IMR-90 (cell line): ENCODE results near the gene TNPO1. TPM values are rescaled to one million over a fixed set of nuclear protein-coding genes. Genes with fewer than 3 reads are reported as not detected.

Source experiments
- ATAC-seq: fragments of 200-7000 bp; cut with Tn5 transposase; 2 replicates; pipeline ENCODE4 v1.9.1; 2020; ENCODE audit warnings: low read depth, mild to moderate bottlenecking, moderate library complexity
- BruUV-seq: library from RNA; stranded (reverse); fragments of 400-500 nt; replicated peaks from 2 replicates; lab custom pipeline; 2021; lab: Mats Ljungman, UMichigan
- CTCF ChIA-PET: fragments of 300-600 bp; formaldehyde crosslinking; extraction: SDS; loops from one replicate; lab custom pipeline; 2021; ENCODE audit warnings: antibody characterized with exemption; lab: Yijun Ruan, JAX
- POLR2A ChIA-PET: fragments of 300-600 bp; sonication (Branson Sonifier 250); formaldehyde crosslinking; loops from one replicate; lab custom pipeline; 2022; ENCODE audit warnings: antibody characterized with exemption; ENCODE audit not compliant: unreplicated experiment; lab: Charles Lee
- DNase-seq: peaks from one replicate; pipeline ENCODE4 v3.0.0; 2013
- H2AFZ ChIP-seq: replicated peaks from 2 replicates; pipeline ENCODE3; 2013; ENCODE audit warnings: low read length, mild to moderate bottlenecking; ENCODE audit not compliant: poor library complexity
- H2AK5ac ChIP-seq: 2 replicates; pipeline ENCODE4 v1.6.1; 2013; ENCODE audit warnings: low read depth, low read length, inconsistent platforms
- H2AK9ac ChIP-seq: replicated peaks from 2 replicates; pipeline ENCODE3; 2013; ENCODE audit warnings: mild to moderate bottlenecking, low read depth, low read length, moderate library complexity; ENCODE audit not compliant: poor library complexity
- H2BK120ac ChIP-seq: 2 replicates; pipeline ENCODE4 v1.6.1; 2013; ENCODE audit warnings: low read depth, low read length, inconsistent platforms
- H2BK15ac ChIP-seq: 3 replicates; pipeline ENCODE4 v1.6.1; 2013; ENCODE audit warnings: low read depth, low read length, inconsistent platforms
- H2BK20ac ChIP-seq: 2 replicates; pipeline ENCODE4 v1.6.1; 2013; ENCODE audit warnings: low read depth, mild to moderate bottlenecking, inconsistent platforms, low read length, moderate library complexity
- H2BK5ac ChIP-seq: 2 replicates; pipeline ENCODE4 v1.6.1; 2013; ENCODE audit warnings: mild to moderate bottlenecking, low read depth, low read length, inconsistent platforms; ENCODE audit not compliant: poor library complexity, severe bottlenecking
- H3K14ac ChIP-seq: replicated peaks from 2 replicates; pipeline ENCODE4 v1.6.1; 2013; ENCODE audit warnings: low read depth, low read length, inconsistent platforms
- H3K18ac ChIP-seq: 2 replicates; pipeline ENCODE4 v1.6.1; 2013; ENCODE audit warnings: low read depth, low read length, control low read depth
- H3K23ac ChIP-seq: 2 replicates; pipeline ENCODE4 v1.6.1; 2013; ENCODE audit warnings: low read depth, low read length, inconsistent platforms
- H3K27ac ChIP-seq: 2 replicates; pipeline ENCODE4 v1.5.1; 2013; ENCODE audit warnings: mild to moderate bottlenecking, control low read depth, low read length; ENCODE audit not compliant: insufficient read depth
- H3K27me3 ChIP-seq: 2 replicates; pipeline ENCODE4 v1.6.1; 2013; ENCODE audit warnings: low read length; ENCODE audit not compliant: control insufficient read depth, insufficient read depth
- H3K36me3 ChIP-seq: 2 replicates; pipeline ENCODE4 v1.6.1; 2013; ENCODE audit warnings: low read length, mixed read lengths; ENCODE audit not compliant: control insufficient read depth, insufficient read depth
- H3K4ac ChIP-seq: 2 replicates; pipeline ENCODE4 v1.6.1; 2013; ENCODE audit warnings: low read depth, low read length, inconsistent platforms
- H3K4me1 ChIP-seq: 2 replicates; pipeline ENCODE4 v1.6.1; 2013; ENCODE audit warnings: low read length, mixed read lengths; ENCODE audit not compliant: control insufficient read depth, insufficient read depth
- H3K4me2 ChIP-seq: 2 replicates; pipeline ENCODE4 v1.6.1; 2013; ENCODE audit warnings: low read depth, mild to moderate bottlenecking, control low read depth, low read length, moderate library complexity
- H3K4me3 ChIP-seq: 2 replicates; pipeline ENCODE4 v1.5.1; 2013; ENCODE audit warnings: low read depth, mild to moderate bottlenecking, control low read depth, low read length, moderate library complexity; ENCODE audit not compliant: insufficient read depth
- H3K56ac ChIP-seq: 2 replicates; pipeline ENCODE4 v1.6.1; 2013; ENCODE audit warnings: low read length, inconsistent platforms; ENCODE audit not compliant: insufficient read depth; ENCODE audit errors: extremely low read depth
- H3K79me1 ChIP-seq, 2 experiments: 2 replicates each; pipeline ENCODE4 v1.6.1; 2013; ENCODE audit warnings: low read length in 2 of 2, inconsistent platforms in 1 of 2, low read depth in 1 of 2
- H3K9ac ChIP-seq: 2 replicates; pipeline ENCODE4 v1.6.1; 2013; ENCODE audit warnings: low read depth, low read length, control low read depth
- H3K9me1 ChIP-seq: 2 replicates; pipeline ENCODE4 v1.6.1; 2013; ENCODE audit warnings: low read length, inconsistent platforms; ENCODE audit not compliant: insufficient read depth
- H3K9me3 ChIP-seq: 2 replicates; pipeline ENCODE4 v1.6.1; 2013; ENCODE audit warnings: low read length; ENCODE audit not compliant: control insufficient read depth, insufficient read depth
- H4K20me1 ChIP-seq: 2 replicates; pipeline ENCODE4 v1.6.1; 2013; ENCODE audit warnings: low read length, inconsistent platforms; ENCODE audit not compliant: insufficient read depth
- H4K5ac ChIP-seq: 2 replicates; pipeline ENCODE4 v1.6.1; 2013; ENCODE audit warnings: mild to moderate bottlenecking, low read depth, low read length, control low read depth
- H4K8ac ChIP-seq, 2 experiments: 2 replicates each; pipeline ENCODE4 v1.6.1; 2013; ENCODE audit warnings: low read depth in 2 of 2, low read length in 2 of 2, control low read depth in 1 of 2, inconsistent platforms in 1 of 2
- H4K91ac ChIP-seq: 2 replicates; pipeline ENCODE4 v1.6.1; 2013; ENCODE audit warnings: low read depth, low read length, inconsistent platforms; ENCODE audit not compliant: insufficient read depth
- CHD1 ChIP-seq: IDR thresholded peaks from 2 replicates; pipeline ENCODE4 v1.6.1; 2012; ENCODE audit warnings: low read depth, low read length, improper control_type of control experiment
- SMC3 ChIP-seq: fragments of 150-350 bp; IDR thresholded peaks from 2 replicates; pipeline ENCODE4 v1.6.1; 2016; ENCODE audit warnings: low read depth, mild to moderate bottlenecking, antibody characterized with exemption, low read length, moderate library complexity
- WGBS, 2 experiments: methylation state at CpG; one replicate each; pipeline versions ENCODE4 v1.1.5 to v1.1.7; 2013; ENCODE audit warnings: missing lambda C conversion rate in 2 of 2; ENCODE audit not compliant: insufficient read length in 1 of 2; ENCODE audit errors: extremely low coverage in 2 of 2; 5-methylcytosine and 5-hydroxymethylcytosine counted together
- dilution Hi-C: fragments of 300-500 bp; cut with HindIII; formaldehyde crosslinking; loops from one replicate; pipeline ENCODE4 v1.14.3; 2018; ENCODE audit warnings: low sequenced_read_pairs; ENCODE audit not compliant: unreplicated experiment
- in situ Hi-C: fragments of 300-500 bp; cut with MboI; formaldehyde crosslinking; loops from 3 replicates; pipeline ENCODE4 v1.14.3; 2019; ENCODE audit warnings: low sequenced_read_pairs, inconsistent platforms, mixed read lengths
- intact Hi-C: fragments of 100-400 bp; cut with micrococcal nuclease; formaldehyde crosslinking; loops from 2 replicates; pipeline ENCODE4 v1.10.0; 2022
- polyA plus RNA-seq, 3 experiments: library from polyadenylated mRNA; depleted of rRNA; stranded (reverse); fragments of >200 nt; gene quantifications; 2 replicates each; pipeline ENCODE4 v1.2.3, GENCODE V29; 2012; ENCODE audit warnings: low replicate concordance in 1 of 3
- total RNA-seq: library from RNA; depleted of rRNA; stranded (reverse); fragments of >200 nt; gene quantifications from 2 replicates; pipeline ENCODE4 v1.2.3, GENCODE V29; 2012
- TF ChIP-seq, protein P1 (sequence below): conservative IDR thresholded peaks from 2 replicates; pipeline ENCODE4 v1.5.1; 2012; ENCODE audit warnings: mild to moderate bottlenecking, low read depth, low read length, improper control_type of control experiment

The TNPO1 gene
- total and polyA plus RNA-seq, 2 of the 4 experiments (the other 2 are of a cell fraction) = 45.5 to 400 TPM

DNA sequence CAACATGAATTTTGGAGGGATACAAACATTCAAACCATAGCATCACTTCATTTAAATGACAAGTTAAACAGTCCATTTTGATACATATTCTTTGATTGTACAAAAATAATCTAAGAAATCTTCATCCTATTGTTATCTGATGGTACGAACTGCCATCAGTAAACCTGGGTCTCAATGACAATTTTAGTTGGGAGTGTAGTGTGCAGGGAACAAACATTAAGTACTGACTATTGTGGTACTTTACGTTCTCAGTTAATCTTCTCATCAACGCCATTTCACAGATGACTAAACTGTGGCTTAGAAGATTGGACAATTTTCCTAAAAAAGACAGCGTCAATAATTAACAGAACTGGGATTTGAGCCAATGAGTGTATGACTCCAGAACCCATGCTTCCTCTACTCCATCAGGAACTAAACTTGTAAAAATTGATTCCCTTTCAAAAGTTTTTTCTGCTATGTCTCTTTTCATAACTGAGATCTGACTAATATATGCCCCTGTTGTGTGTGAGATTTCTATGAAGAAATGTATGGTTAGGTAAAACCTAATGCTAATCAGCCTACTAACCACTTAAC is 21.1 kb downstream of the TNPO1 start:
- no peak overlapping the region for H3K14ac ChIP-seq
- no peak overlapping the region for H2AFZ ChIP-seq
- H2BK5ac ChIP-seq = no peak overlapping the region
- H2BK15ac ChIP-seq = no peak overlapping the region
- CTCF ChIA-PET = no interaction called here
- POLR2A ChIA-PET = no interaction called here
- H3K79me1 ChIP-seq = peaks cover 40 to 79% of the 10 kb centered on the region in 2 experiments
- intact Hi-C loops = no loop called here
- peaks cover 84% of the 10 kb centered on the region for H4K20me1 ChIP-seq
- no peak overlapping the region for H2BK120ac ChIP-seq
- H3K4ac ChIP-seq = no peak overlapping the region
- H3K4me2 ChIP-seq = no peak overlapping the region
- H4K8ac ChIP-seq = no peak overlapping the region
- H3K27ac ChIP-seq = no peak overlapping the region
- dilution Hi-C loops = no loop called here
- peaks cover 2% of the 10 kb centered on the region for H3K36me3 ChIP-seq
- no peak overlapping the region for H3K4me3 ChIP-seq
- H3K27me3 ChIP-seq = no peaks in the 10 kb centered on the region
- BruUV-seq = no TSS peak
- H4K91ac ChIP-seq = no peak overlapping the region
- H3K56ac ChIP-seq = no peak overlapping the region
- no peak overlapping the region for H3K9ac ChIP-seq
- no peak overlapping the region for H3K23ac ChIP-seq
- TF ChIP-seq, protein P1, sequence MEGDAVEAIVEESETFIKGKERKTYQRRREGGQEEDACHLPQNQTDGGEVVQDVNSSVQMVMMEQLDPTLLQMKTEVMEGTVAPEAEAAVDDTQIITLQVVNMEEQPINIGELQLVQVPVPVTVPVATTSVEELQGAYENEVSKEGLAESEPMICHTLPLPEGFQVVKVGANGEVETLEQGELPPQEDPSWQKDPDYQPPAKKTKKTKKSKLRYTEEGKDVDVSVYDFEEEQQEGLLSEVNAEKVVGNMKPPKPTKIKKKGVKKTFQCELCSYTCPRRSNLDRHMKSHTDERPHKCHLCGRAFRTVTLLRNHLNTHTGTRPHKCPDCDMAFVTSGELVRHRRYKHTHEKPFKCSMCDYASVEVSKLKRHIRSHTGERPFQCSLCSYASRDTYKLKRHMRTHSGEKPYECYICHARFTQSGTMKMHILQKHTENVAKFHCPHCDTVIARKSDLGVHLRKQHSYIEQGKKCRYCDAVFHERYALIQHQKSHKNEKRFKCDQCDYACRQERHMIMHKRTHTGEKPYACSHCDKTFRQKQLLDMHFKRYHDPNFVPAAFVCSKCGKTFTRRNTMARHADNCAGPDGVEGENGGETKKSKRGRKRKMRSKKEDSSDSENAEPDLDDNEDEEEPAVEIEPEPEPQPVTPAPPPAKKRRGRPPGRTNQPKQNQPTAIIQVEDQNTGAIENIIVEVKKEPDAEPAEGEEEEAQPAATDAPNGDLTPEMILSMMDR = no peak
- TF ChIP-seq CHD1 = no peak
- TF ChIP-seq SMC3 = no peak
- H3K4me1 ChIP-seq = peaks cover 10% of the 10 kb centered on the region
- no CpG with 5 or more reads among the region's 4 CpGs for WGBS, 2 experiments
- H3K18ac ChIP-seq = no peak overlapping the region
- H2BK20ac ChIP-seq = no peak overlapping the region
- no peak overlapping the region for H2AK5ac ChIP-seq
- DNase-seq (no peak), ATAC-seq (no peak)
- no peaks in the 10 kb centered on the region for H3K9me3 ChIP-seq
- peaks cover 13% of the 10 kb centered on the region for H3K9me1 ChIP-seq
- in situ Hi-C loops = no loop called here
- no peak overlapping the region for H2AK9ac ChIP-seq
- H4K5ac ChIP-seq = no peak overlapping the region
